Measurements from ENCODE around the gene AIPL1. TPM values are rescaled to one million over a fixed set of nuclear protein-coding genes. Genes with fewer than 3 reads are reported as not detected.

The AIPL1 gene
- total and polyA plus RNA-seq, 2 experiments from 2014 or later: 0.17 to 0.24 TPM

GRCh38 chr17:6444571-6445335 is 9.8 kb upstream of the AIPL1 start (continued):
- no peak for TF ChIP-seq ZNF462 (CRISPR knock-in tag; IDR thresholded peaks at IDR 0.05)
- TF ChIP-seq ETS1 (IDR thresholded peaks at IDR 0.05): no peak
- TF ChIP-seq EZH2phosphoT487 (IDR thresholded peaks at IDR 0.05; ENCODE audit: unreplicated experiment): no peak
- TF ChIP-seq POLR2AphosphoS5 (IDR thresholded peaks at IDR 0.05; ENCODE audit: low read depth): no peak
- no peak for TF ChIP-seq JUNB (IDR thresholded peaks at IDR 0.05; ENCODE audit: unreplicated experiment)
- TF ChIP-seq EZH2 (IDR thresholded peaks at IDR 0.05; ENCODE audit: low read depth, unreplicated experiment): no peak
- no peak for TF ChIP-seq REST (IDR thresholded peaks at IDR 0.05; ENCODE audit: unreplicated experiment)
- no peak for TF ChIP-seq ZNF331 (CRISPR knock-in tag; IDR thresholded peaks at IDR 0.05; ENCODE audit: low read depth)
- no peak for TF ChIP-seq CTCF (conservative IDR thresholded peaks at IDR 0.05; ENCODE audit: low read depth in 2 of 2)
- TF ChIP-seq STAT1 (IDR thresholded peaks at IDR 0.05; ENCODE audit: unreplicated experiment): no peak
